Trophoblast cell (in vitro differentiated cells and primary cell): ENCODE measurements around the gene TMEM247.
A peak's percentile ranks its signal among the peaks of the same experiment; 100 is the strongest.

Source experiments
- DNase-seq, 2 donors: peaks; one replicate each; pipeline ENCODE4 v3.0.0-alpha.2; 2016
- H2AFZ ChIP-seq: 2 replicates; pipeline ENCODE4 v1.6.1; 2013; ENCODE audit warnings: low read length, moderate library complexity, mild to moderate bottlenecking; ENCODE audit not compliant: insufficient read depth, poor library complexity
- H2AK5ac ChIP-seq: 2 replicates; pipeline ENCODE4 v1.6.1; 2013; ENCODE audit warnings: mild to moderate bottlenecking, low read length
- H2BK120ac ChIP-seq: 2 replicates; pipeline ENCODE4 v1.6.1; 2013; ENCODE audit warnings: low read length, mild to moderate bottlenecking, moderate library complexity; ENCODE audit not compliant: insufficient read depth, poor library complexity
- H2BK12ac ChIP-seq: 2 replicates; pipeline ENCODE4 v1.6.1; 2013; ENCODE audit warnings: mild to moderate bottlenecking, low read length, moderate library complexity
- H2BK5ac ChIP-seq: 2 replicates; pipeline ENCODE4 v1.6.1; 2013; ENCODE audit warnings: low read length, low read depth, moderate library complexity, mild to moderate bottlenecking; ENCODE audit not compliant: poor library complexity
- H3K14ac ChIP-seq: 2 replicates; pipeline ENCODE4 v1.6.1; 2013; ENCODE audit warnings: mild to moderate bottlenecking, low read length
- H3K18ac ChIP-seq: 2 replicates; pipeline ENCODE4 v1.6.1; 2013; ENCODE audit warnings: mild to moderate bottlenecking, low read length
- H3K23ac ChIP-seq: 2 replicates; pipeline ENCODE4 v1.6.1; 2013; ENCODE audit warnings: low read length
- H3K27ac ChIP-seq: 2 replicates; pipeline ENCODE4 v1.5.1; 2013; ENCODE audit warnings: low read depth, mild to moderate bottlenecking, inconsistent platforms, low read length, moderate library complexity
- H3K27me3 ChIP-seq: 2 replicates; pipeline ENCODE4 v1.6.1; 2013; ENCODE audit warnings: inconsistent platforms, mild to moderate bottlenecking, low read length, moderate library complexity; ENCODE audit not compliant: insufficient read depth
- H3K36me3 ChIP-seq, 2 experiments: 1 replicate in 1 of 2; 2 replicates in 1 of 2; pipeline ENCODE4 v1.6.1; 2013; ENCODE audit warnings: low read length in 2 of 2, mild to moderate bottlenecking in 2 of 2, moderate library complexity in 1 of 2; ENCODE audit not compliant: insufficient read depth in 2 of 2, control insufficient read depth in 1 of 2
- H3K4ac ChIP-seq: 2 replicates; pipeline ENCODE4 v1.6.1; 2013; ENCODE audit warnings: low read depth, mild to moderate bottlenecking, low read length, moderate library complexity
- H3K4me1 ChIP-seq, 2 experiments: 1 replicate in 1 of 2; 2 replicates in 1 of 2; pipeline ENCODE4 v1.6.1; 2013; ENCODE audit warnings: low read length in 2 of 2, mild to moderate bottlenecking in 2 of 2, moderate library complexity in 1 of 2; ENCODE audit not compliant: insufficient read depth in 2 of 2, control insufficient read depth in 1 of 2
- H3K4me2 ChIP-seq: 2 replicates; pipeline ENCODE4 v1.6.1; 2013; ENCODE audit warnings: inconsistent platforms, mild to moderate bottlenecking, low read length, moderate library complexity
- H3K4me3 ChIP-seq: 2 replicates; pipeline ENCODE4 v1.5.1; 2013; ENCODE audit warnings: mild to moderate bottlenecking, low read depth, low read length, inconsistent platforms
- H3K79me1 ChIP-seq: one replicate; pipeline ENCODE4 v1.6.1; 2013; ENCODE audit warnings: low read length
- H3K79me2 ChIP-seq: 2 replicates; pipeline ENCODE4 v1.6.1; 2013; ENCODE audit warnings: low read length, mild to moderate bottlenecking; ENCODE audit not compliant: control insufficient read depth, insufficient read depth, poor library complexity
- H3K9ac ChIP-seq: 2 replicates; pipeline ENCODE4 v1.6.1; 2013; ENCODE audit warnings: mild to moderate bottlenecking, low read length
- H3K9me3 ChIP-seq: 2 replicates; pipeline ENCODE4 v1.6.1; 2013; ENCODE audit warnings: low read depth, mild to moderate bottlenecking, control low read depth, inconsistent platforms, low read length; ENCODE audit not compliant: insufficient read depth
- H4K12ac ChIP-seq: 2 replicates; pipeline ENCODE4 v1.6.1; 2013; ENCODE audit warnings: low read depth, mild to moderate bottlenecking, low read length, moderate library complexity
- H4K8ac ChIP-seq: 2 replicates; pipeline ENCODE4 v1.6.1; 2013; ENCODE audit warnings: low read depth, mild to moderate bottlenecking, low read length, moderate library complexity
- H4K91ac ChIP-seq: one replicate; pipeline ENCODE4 v1.6.1; 2013; ENCODE audit warnings: low read depth, mild to moderate bottlenecking, low read length, moderate library complexity
- WGBS: extraction: QIAGEN DNeasy Blood & Tissue Kit; methylation state at CpG from one replicate; pipeline ENCODE4 v1.1.7; 2013; ENCODE audit warnings: missing lambda C conversion rate; ENCODE audit not compliant: insufficient read length, insufficient coverage; ENCODE audit errors: extremely low coverage; 5-methylcytosine and 5-hydroxymethylcytosine counted together

TMEM247 gene

DNA sequence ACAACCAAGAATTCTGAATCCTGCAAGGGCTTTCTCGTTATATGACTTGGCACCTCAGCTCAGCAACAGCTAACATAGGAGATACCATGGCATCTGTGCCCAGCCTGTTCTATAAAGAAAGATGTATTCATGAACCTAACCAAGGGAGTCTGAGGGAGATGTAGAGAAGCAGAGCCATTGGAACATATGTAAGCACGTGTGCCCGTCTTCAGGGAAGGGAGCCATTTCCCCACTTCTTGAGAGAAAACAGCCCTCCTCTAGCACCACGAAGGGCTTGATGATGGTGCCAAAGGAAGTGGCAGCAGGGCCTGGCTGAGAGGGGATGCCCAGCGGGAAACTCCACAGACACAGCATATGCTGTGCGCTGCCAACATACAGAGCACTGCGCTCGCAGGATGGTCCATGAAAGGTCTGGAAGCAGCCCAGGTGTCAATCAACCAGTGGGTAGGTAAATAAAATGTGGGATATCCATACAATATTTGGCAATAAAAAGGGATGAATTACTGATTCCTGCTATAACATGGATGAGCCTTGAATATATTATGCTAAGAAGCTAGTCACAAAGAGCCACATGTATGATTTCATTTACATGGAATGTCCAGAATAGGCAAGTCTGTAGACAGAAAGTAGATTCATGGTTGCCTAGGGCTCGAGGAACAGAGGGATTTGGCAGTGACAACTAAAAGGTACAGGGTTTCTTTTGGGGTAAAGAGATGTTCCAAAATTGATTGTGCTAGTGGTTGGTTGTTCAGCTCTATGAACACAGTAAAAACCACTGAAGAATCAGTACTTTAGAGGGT lies 16.1 kb downstream of the TMEM247 start:
- no peak overlapping the region for H3K4ac ChIP-seq
- no CpG with 5 or more reads among the region's 9 CpGs for WGBS
- H2BK5ac ChIP-seq: no peak overlapping the region
- H3K18ac ChIP-seq: no peak overlapping the region
- H3K9me3 ChIP-seq: no peaks in the 10 kb centered on the region
- no peak for DNase-seq
- H3K79me2 ChIP-seq: no peaks in the 10 kb centered on the region
- no peak overlapping the region for H3K14ac ChIP-seq
- H3K4me2 ChIP-seq: no peak overlapping the region
- peaks cover 8% of the 10 kb centered on the region for H3K27me3 ChIP-seq
- no peaks in the 10 kb centered on the region for H3K36me3 ChIP-seq
- no peak overlapping the region for H4K91ac ChIP-seq
- peaks cover under 1 to 4% of the 10 kb centered on the region in 2 experiments for H3K4me1 ChIP-seq
- no peak overlapping the region for H4K8ac ChIP-seq
- H3K23ac ChIP-seq: no peak overlapping the region
- no peak overlapping the region for H2BK120ac ChIP-seq
- no peak overlapping the region for H2AFZ ChIP-seq
- H3K4me3 ChIP-seq: no peak overlapping the region
- no peak overlapping the region for H3K9ac ChIP-seq
- H4K12ac ChIP-seq: no peak overlapping the region
- H2BK12ac ChIP-seq: no peak overlapping the region
- no peak overlapping the region for H3K27ac ChIP-seq
- H2AK5ac ChIP-seq: no peak overlapping the region
- no peaks in the 10 kb centered on the region for H3K79me1 ChIP-seq

- Histone ChIP-seq H3K79me2 (no peaks in the 10 kb centered on the region), H2BK5ac (no peak overlapping the region), H3K18ac (no peak overlapping the region), H3K79me1 (no peaks in the 10 kb centered on the region), H4K8ac (no peak overlapping the region), H3K27me3 (peaks cover 8% of the 10 kb centered on the region), H4K12ac (no peak overlapping the region), H2BK12ac (no peak overlapping the region), H3K23ac (no peak overlapping the region), H3K9me3 (no peaks in the 10 kb centered on the region), H3K4ac (no peak overlapping the region), H3K36me3 (no peaks in the 10 kb centered on the region), H3K9ac (no peak overlapping the region), H3K27ac (no peak overlapping the region), H2AK5ac (no peak overlapping the region), H3K4me1 (peaks cover 0 to 3% of the 10 kb centered on the region in 2 experiments), H2AFZ (no peak overlapping the region), H3K4me3 (no peak overlapping the region), H3K14ac (no peak overlapping the region), H2BK120ac (no peak overlapping the region), H3K4me2 (no peak overlapping the region), H4K91ac (no peak overlapping the region)
- no peak for DNase-seq
- WGBS: no CpG with 5 or more reads among the region's 4 CpGs
These were observed 18.4 kb downstream of the TMEM247 start for GRCh38 chr2:46497766-46498165.

- Histone ChIP-seq H2AFZ (no peak overlapping the region), H2BK5ac (no peak overlapping the region), H4K91ac (no peak overlapping the region), H4K12ac (no peak overlapping the region), H3K9me3 (no peaks in the 10 kb centered on the region), H3K4me3 (no peak overlapping the region), H2BK120ac (no peak overlapping the region), H3K23ac (no peak overlapping the region), H3K36me3 (no peaks in the 10 kb centered on the region), H3K27ac (no peak overlapping the region), H3K4me1 (peaks cover 0 to 3% of the 10 kb centered on the region in 2 experiments), H2BK12ac (no peak overlapping the region), H3K4ac (no peak overlapping the region), H3K79me1 (no peaks in the 10 kb centered on the region), H3K27me3 (peaks cover 8% of the 10 kb centered on the region), H2AK5ac (no peak overlapping the region), H3K18ac (no peak overlapping the region), H3K4me2 (no peak overlapping the region), H4K8ac (no peak overlapping the region), H3K9ac (no peak overlapping the region), H3K79me2 (no peaks in the 10 kb centered on the region), H3K14ac (no peak overlapping the region)
- WGBS: no CpG with 5 or more reads among the region's 4 CpGs
- no peak for DNase-seq
These were observed 19.3 kb downstream of the TMEM247 start for GRCh38 chr2:46498681-46499080.

DNA sequence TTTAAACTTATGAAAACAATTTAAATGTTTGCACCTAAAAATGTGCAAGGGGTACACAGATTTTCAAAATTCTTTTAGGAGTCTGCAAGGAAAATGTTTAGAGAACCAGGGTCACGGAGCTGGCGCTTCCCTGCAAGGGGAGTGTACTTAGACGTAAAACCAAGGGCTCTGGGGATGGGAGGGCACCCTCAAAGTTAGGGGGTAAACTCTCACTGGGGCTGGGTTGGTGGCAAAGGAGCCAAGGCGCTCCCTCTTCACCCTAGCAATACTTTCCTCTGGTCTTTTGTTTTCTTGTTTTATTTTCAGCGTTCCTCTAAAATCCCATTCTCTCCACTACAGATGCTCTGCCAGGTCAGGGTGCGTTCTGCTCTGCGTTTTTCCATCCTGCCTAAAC lies 20.0 kb downstream of the TMEM247 start:
- Histone ChIP-seq H3K14ac (no peak overlapping the region), H3K27ac (no peak overlapping the region), H3K18ac (no peak overlapping the region), H3K4me3 (peak overlapping the region; percentile 70), H3K4me1 (no peaks in the 10 kb centered on the region), H3K9ac (peak overlapping the region; percentile 16), H4K8ac (no peak overlapping the region), H3K4me2 (peak overlapping the region; percentile 73), H3K27me3 (peaks cover 8% of the 10 kb centered on the region), H3K9me3 (no peaks in the 10 kb centered on the region), H4K12ac (no peak overlapping the region), H3K79me2 (no peaks in the 10 kb centered on the region), H3K36me3 (no peaks in the 10 kb centered on the region), H2BK12ac (no peak overlapping the region), H3K79me1 (no peaks in the 10 kb centered on the region), H3K23ac (no peak overlapping the region), H2BK5ac (no peak overlapping the region), H2BK120ac (no peak overlapping the region), H4K91ac (no peak overlapping the region), H2AFZ (no peak overlapping the region), H2AK5ac (no peak overlapping the region), H3K4ac (no peak overlapping the region)
- no CpG with 5 or more reads among the region's 7 CpGs for WGBS
- no peak for DNase-seq
